ENCODE results near the gene CDH12. TPM values are rescaled to one million over a fixed set of nuclear protein-coding genes. Genes with fewer than 3 reads are reported as not detected.

CDH12 gene
- total RNA-seq, result not detected
- total RNA-seq (2013), result not detected
- total RNA-seq, result 0 to 0.09 (median 0) reads per million in 29 experiments

GRCh38 chr5:22852807-22853660, at the start of gene CDH12:
Gene CDH12, minus strand, starts transcription at chr5:22853344.
- ChIA-PET POLR2A (no interaction called here), CTCF (interaction anchor here in 1 of 2 donors (0.7 kb wide), 1 partner anchor 139 kb away, joined by 3 read pairs; no protein-coding TSS in a partner anchor)
- ATAC-seq (replicated peaks in 1 of 4) (peak in 2 of 4 experiments; percentile 33 to 58), DNase-seq (no peak)
- H3K36me3 ChIP-seq (ENCODE audit: control insufficient read depth in 2 of 2, extremely low read depth in 1 of 2, insufficient read depth in 1 of 2, low read length in 1 of 2), result no peaks in the 10 kb centered on the region
- no peak within 1 kb of the TSS for H3K27ac Mint-ChIP-seq
- H3K4me1 Mint-ChIP-seq, result peaks cover 6 to 15% (median 9%) of the 10 kb centered on the region in 3 donors
- peak within 1 kb of the TSS in 1 of 2 donors; percentile 20 for H3K4me3 ChIP-seq (ENCODE audit: control insufficient read depth in 1 of 2, extremely low read depth in 1 of 2, low read length in 1 of 2)
- H3K27me3 ChIP-seq (replicated peaks in 1 of 2; ENCODE audit: control insufficient read depth in 2 of 2, extremely low read depth in 1 of 2, insufficient read depth in 2 of 2, low read length in 1 of 2), result no peaks in the 10 kb centered on the region
- peak within 1 kb of the TSS; percentile 49 to 67 (median 54) for H3K4me3 Mint-ChIP-seq
- no peak within 1 kb of the TSS for H3K27ac ChIP-seq (ENCODE audit: low read length)
- peaks cover 0 to 14% (median 12%) of the 10 kb centered on the region in 3 donors for H3K9me3 Mint-ChIP-seq
- no peaks in the 10 kb centered on the region for H3K36me3 Mint-ChIP-seq
- H3K9me3 ChIP-seq, result no peaks in the 10 kb centered on the region
- no peaks in the 10 kb centered on the region for H3K27me3 Mint-ChIP-seq
- 2% methylated on average over 18 of the region's 31 CpGs for whole genome bisulfite sequencing (ENCODE audit: insufficient coverage)
- H3K4me1 ChIP-seq (ENCODE audit: control insufficient read depth in 1 of 2, extremely low read depth in 1 of 2, insufficient read depth in 2 of 2, low read length in 2 of 2), result no peaks in the 10 kb centered on the region

GRCh38 chr5:22901885-22902284, 48.7 kb upstream of the CDH12 start:
- ChIA-PET POLR2A (no interaction called here), CTCF (no interaction called here)
- H3K4me1 Mint-ChIP-seq, result no peaks in the 10 kb centered on the region
- no peaks in the 10 kb centered on the region for H3K4me1 ChIP-seq (ENCODE audit: control insufficient read depth in 1 of 2, extremely low read depth in 1 of 2, insufficient read depth in 2 of 2, low read length in 2 of 2)
- no peak for DNase-seq
- H3K27me3 ChIP-seq (replicated peaks in 1 of 2; ENCODE audit: control insufficient read depth in 2 of 2, extremely low read depth in 1 of 2, insufficient read depth in 2 of 2, low read length in 1 of 2), result no peaks in the 10 kb centered on the region
- no peak for ATAC-seq (replicated peaks in 1 of 4)
- no peak overlapping the region for H3K4me3 Mint-ChIP-seq
- H3K27ac ChIP-seq (ENCODE audit: low read length), result no peak overlapping the region
- H3K9me3 ChIP-seq, result no peaks in the 10 kb centered on the region
- 68% methylated on average over 3 of the region's 5 CpGs for WGBS (ENCODE audit: insufficient coverage)
- no peaks in the 10 kb centered on the region for H3K36me3 ChIP-seq (ENCODE audit: control insufficient read depth in 2 of 2, extremely low read depth in 1 of 2, insufficient read depth in 1 of 2, low read length in 1 of 2)
- H3K9me3 Mint-ChIP-seq, result peaks cover 5 to 6% (median 6%) of the 10 kb centered on the region in 3 donors
- no peak overlapping the region for H3K4me3 ChIP-seq (ENCODE audit: control insufficient read depth in 1 of 2, extremely low read depth in 1 of 2, low read length in 1 of 2)
- no peak overlapping the region for H3K27ac Mint-ChIP-seq
- H3K36me3 Mint-ChIP-seq, result no peaks in the 10 kb centered on the region
- H3K27me3 Mint-ChIP-seq, result no peaks in the 10 kb centered on the region

GRCh38 chr5:22900801-22901310, 47.7 kb upstream of the CDH12 start:
- H3K9me3 Mint-ChIP-seq, result peaks cover 6 to 9% (median 7%) of the 10 kb centered on the region in 3 donors
- no peak overlapping the region for H3K27ac Mint-ChIP-seq
- ChIA-PET CTCF (no interaction called here), POLR2A (no interaction called here)
- H3K9me3 ChIP-seq, result peaks cover 3% of the 10 kb centered on the region
- H3K4me3 ChIP-seq (ENCODE audit: control insufficient read depth in 1 of 2, extremely low read depth in 1 of 2, low read length in 1 of 2), result no peak overlapping the region
- H3K4me1 Mint-ChIP-seq, result no peaks in the 10 kb centered on the region
- ATAC-seq (replicated peaks in 1 of 4) (no peak), DNase-seq (no peak)
- no peaks in the 10 kb centered on the region for H3K27me3 ChIP-seq (replicated peaks in 1 of 2; ENCODE audit: control insufficient read depth in 2 of 2, extremely low read depth in 1 of 2, insufficient read depth in 2 of 2, low read length in 1 of 2)
- H3K4me3 Mint-ChIP-seq, result no peak overlapping the region
- H3K4me1 ChIP-seq (ENCODE audit: control insufficient read depth in 1 of 2, extremely low read depth in 1 of 2, insufficient read depth in 2 of 2, low read length in 2 of 2), result no peaks in the 10 kb centered on the region
- WGBS (ENCODE audit: insufficient coverage), result 97% methylated on average over 12 of the region's 17 CpGs
- H3K27me3 Mint-ChIP-seq, result no peaks in the 10 kb centered on the region
- no peaks in the 10 kb centered on the region for H3K36me3 Mint-ChIP-seq
- no peaks in the 10 kb centered on the region for H3K36me3 ChIP-seq (ENCODE audit: control insufficient read depth in 2 of 2, extremely low read depth in 1 of 2, insufficient read depth in 1 of 2, low read length in 1 of 2)
- no peak overlapping the region for H3K27ac ChIP-seq (ENCODE audit: low read length)

- no peaks in the 10 kb centered on the region for H3K27me3 ChIP-seq (replicated peaks in 1 of 2; ENCODE audit: control insufficient read depth in 2 of 2, extremely low read depth in 1 of 2, insufficient read depth in 2 of 2, low read length in 1 of 2)
- POLR2A ChIA-PET, result no interaction called here
- H3K4me3 ChIP-seq (ENCODE audit: control insufficient read depth in 1 of 2, extremely low read depth in 1 of 2, low read length in 1 of 2), result no peak overlapping the region
- CTCF ChIA-PET, result no interaction called here
- H3K9me3 ChIP-seq, result peaks cover 3% of the 10 kb centered on the region
- H3K36me3 Mint-ChIP-seq, result no peaks in the 10 kb centered on the region
- H3K4me3 Mint-ChIP-seq, result no peak overlapping the region
- H3K27ac Mint-ChIP-seq, result no peak overlapping the region
- whole genome bisulfite sequencing (ENCODE audit: insufficient coverage), result no CpG with 5 or more reads among the region's 8 CpGs
- no peak overlapping the region for H3K27ac ChIP-seq (ENCODE audit: low read length)
- H3K4me1 Mint-ChIP-seq, result no peaks in the 10 kb centered on the region
- no peaks in the 10 kb centered on the region for H3K4me1 ChIP-seq (ENCODE audit: control insufficient read depth in 1 of 2, extremely low read depth in 1 of 2, insufficient read depth in 2 of 2, low read length in 2 of 2)
- H3K9me3 Mint-ChIP-seq, result peaks cover 5 to 11% (median 10%) of the 10 kb centered on the region in 3 donors
- H3K27me3 Mint-ChIP-seq, result no peaks in the 10 kb centered on the region
- DNase-seq, result no peak
- no peak for ATAC-seq (replicated peaks in 1 of 4)
- H3K36me3 ChIP-seq (ENCODE audit: control insufficient read depth in 2 of 2, extremely low read depth in 1 of 2, insufficient read depth in 1 of 2, low read length in 1 of 2), result no peaks in the 10 kb centered on the region
These were observed 46.2 kb upstream of the CDH12 start for GRCh38 chr5:22899341-22899740.

- no peak overlapping the region for H3K4me3 ChIP-seq (ENCODE audit: control insufficient read depth in 1 of 2, extremely low read depth in 1 of 2, low read length in 1 of 2)
- no peaks in the 10 kb centered on the region for H3K4me1 Mint-ChIP-seq
- no peaks in the 10 kb centered on the region for H3K27me3 ChIP-seq (replicated peaks in 1 of 2; ENCODE audit: control insufficient read depth in 2 of 2, extremely low read depth in 1 of 2, insufficient read depth in 2 of 2, low read length in 1 of 2)
- H3K36me3 ChIP-seq (ENCODE audit: control insufficient read depth in 2 of 2, extremely low read depth in 1 of 2, insufficient read depth in 1 of 2, low read length in 1 of 2), result no peaks in the 10 kb centered on the region
- no peak overlapping the region for H3K4me3 Mint-ChIP-seq
- peaks cover 11 to 30% (median 11%) of the 10 kb centered on the region in 3 donors for H3K9me3 Mint-ChIP-seq
- no peaks in the 10 kb centered on the region for H3K36me3 Mint-ChIP-seq
- WGBS (ENCODE audit: insufficient coverage), result no CpG with 5 or more reads among the region's 5 CpGs
- ChIA-PET CTCF (interaction anchor here in 1 of 2 donors (1.0 kb wide), 1 partner anchor 787 kb away, joined by 3 read pairs; no protein-coding TSS in a partner anchor), POLR2A (no interaction called here)
- H3K27ac Mint-ChIP-seq, result no peak overlapping the region
- H3K27me3 Mint-ChIP-seq, result no peaks in the 10 kb centered on the region
- peaks cover 3% of the 10 kb centered on the region for H3K9me3 ChIP-seq
- no peaks in the 10 kb centered on the region for H3K4me1 ChIP-seq (ENCODE audit: control insufficient read depth in 1 of 2, extremely low read depth in 1 of 2, insufficient read depth in 2 of 2, low read length in 2 of 2)
- ATAC-seq (replicated peaks in 1 of 4), result no peak
- no peak overlapping the region for H3K27ac ChIP-seq (ENCODE audit: low read length)
- DNase-seq, result no peak
These were observed 43.0 kb upstream of the CDH12 start for GRCh38 chr5:22896152-22896551.

- Histone ChIP-seq H3K27ac (ENCODE audit: low read length) (no peak overlapping the region), H3K27me3 (replicated peaks in 1 of 2; ENCODE audit: control insufficient read depth in 2 of 2, extremely low read depth in 1 of 2, insufficient read depth in 2 of 2, low read length in 1 of 2) (no peaks in the 10 kb centered on the region), H3K9me3 (peaks cover 3% of the 10 kb centered on the region), H3K4me3 (ENCODE audit: control insufficient read depth in 1 of 2, extremely low read depth in 1 of 2, low read length in 1 of 2) (no peak overlapping the region), H3K4me1 (ENCODE audit: control insufficient read depth in 1 of 2, extremely low read depth in 1 of 2, insufficient read depth in 2 of 2, low read length in 2 of 2) (no peaks in the 10 kb centered on the region), H3K36me3 (ENCODE audit: control insufficient read depth in 2 of 2, extremely low read depth in 1 of 2, insufficient read depth in 1 of 2, low read length in 1 of 2) (no peaks in the 10 kb centered on the region)
- H3K27me3 Mint-ChIP-seq, result no peaks in the 10 kb centered on the region
- no peak overlapping the region for H3K27ac Mint-ChIP-seq
- CTCF ChIA-PET, result no interaction called here
- 100% methylated on average over 1 of the region's 4 CpGs for WGBS (ENCODE audit: insufficient coverage)
- no peak for ATAC-seq (replicated peaks in 1 of 4)
- no peak for DNase-seq
- H3K36me3 Mint-ChIP-seq, result no peaks in the 10 kb centered on the region
- no peak overlapping the region for H3K4me3 Mint-ChIP-seq
- peaks cover 10 to 37% (median 12%) of the 10 kb centered on the region in 3 donors for H3K9me3 Mint-ChIP-seq
- H3K4me1 Mint-ChIP-seq, result no peaks in the 10 kb centered on the region
- POLR2A ChIA-PET, result no interaction called here
These were observed 39.3 kb upstream of the CDH12 start for GRCh38 chr5:22892441-22892840.

All from T-cell (primary cell).